Endothelial cell of umbilical vein (primary cell): Measurements from ENCODE around the gene SERINC2. TPM values are rescaled to one million over a fixed set of nuclear protein-coding genes. Genes with fewer than 3 reads are reported as not detected.

Experiments used
- BruUV-seq: library from RNA; stranded (reverse); fragments of 400-500 nt; replicated peaks from 2 replicates; lab custom pipeline; 2021; lab: Mats Ljungman, UMichigan
- CTCF ChIA-PET: fragments of 300-600, 350-600 bp; sonication (Branson Sonifier 250); formaldehyde crosslinking; loops from one replicate; lab custom pipeline; 2021; ENCODE audit warnings: antibody characterized with exemption, inconsistent platforms; lab: Charles Lee
- POLR2A ChIA-PET: fragments of 300-600, 350-600 bp; sonication (Branson Sonifier 250); formaldehyde crosslinking; loops from one replicate; lab custom pipeline; 2021; ENCODE audit warnings: antibody characterized with exemption, inconsistent platforms; lab: Charles Lee
- DNase-seq: peaks from one replicate; pipeline ENCODE4 v3.0.0-alpha.2; 2011; ENCODE audit warnings: low read depth, low spot score
- FAIRE-seq: peaks from 2 replicates; lab custom pipeline; 2011; peaks lifted over from hg19 to GRCh38; lab: Jason Lieb, UNC
- H2AFZ ChIP-seq: 2 replicates; pipeline ENCODE4 v1.6.0; 2012; ENCODE audit warnings: low read depth, low read length, control low read depth, inconsistent platforms
- H3K27ac ChIP-seq: 2 replicates; pipeline ENCODE4 v1.5.1; 2011; ENCODE audit warnings: low read depth, mild to moderate bottlenecking, control low read depth, low read length, moderate library complexity; ENCODE audit not compliant: insufficient read depth
- H3K27me3 ChIP-seq, 2 experiments: 2 replicates each; pipeline versions ENCODE4 v1.6.0 to v1.6.1; 2011; ENCODE audit warnings: low read length in 2 of 2, mixed read lengths in 1 of 2; ENCODE audit not compliant: control insufficient read depth in 2 of 2, insufficient read depth in 2 of 2
- H3K36me3 ChIP-seq, 2 experiments: 2 replicates in 1 of 2; 3 replicates in 1 of 2; pipeline ENCODE4 v1.5.1; 2011; ENCODE audit warnings: low read length in 2 of 2, mild to moderate bottlenecking in 1 of 2, moderate library complexity in 1 of 2; ENCODE audit not compliant: control insufficient read depth in 2 of 2, insufficient read depth in 2 of 2; ENCODE audit errors: extremely low read depth in 1 of 2
- H3K4me1 ChIP-seq: 3 replicates; pipeline ENCODE4 v1.5.1; 2011; ENCODE audit warnings: mild to moderate bottlenecking, low read length; ENCODE audit not compliant: control insufficient read depth, insufficient read depth; ENCODE audit errors: extremely low read depth
- H3K4me2 ChIP-seq: 2 replicates; pipeline ENCODE4 v1.6.1; 2011; ENCODE audit warnings: low read length, control low read depth, mixed read lengths; ENCODE audit not compliant: insufficient read depth
- H3K4me3 ChIP-seq, 3 experiments: fragments of 200-600 bp in 1 of 3; sonication (generic), shearing (Covaris generic) in 1 of 3; replicated peaks in 1 of 3; 2 replicates each; pipeline ENCODE4 v1.5.1; 2011 to 2016; ENCODE audit warnings: control low read depth in 3 of 3, low read length in 3 of 3, mild to moderate bottlenecking in 2 of 3, inconsistent platforms in 1 of 3, low read depth in 1 of 3, moderate library complexity in 1 of 3; ENCODE audit not compliant: insufficient read depth in 1 of 3
- H3K79me2 ChIP-seq: 2 replicates; pipeline ENCODE4 v1.6.0; 2012; ENCODE audit warnings: low read length, inconsistent platforms; ENCODE audit not compliant: control insufficient read depth, insufficient read depth
- H3K9ac ChIP-seq: replicated peaks from 2 replicates; pipeline ENCODE3; 2011; ENCODE audit warnings: low read length, control low read depth; ENCODE audit not compliant: insufficient read depth; ENCODE audit errors: extremely low read depth
- H3K9me1 ChIP-seq: replicated peaks from 3 replicates; pipeline ENCODE4 v1.6.0; 2011; ENCODE audit warnings: mild to moderate bottlenecking, low read length; ENCODE audit not compliant: control insufficient read depth, insufficient read depth; ENCODE audit errors: extremely low read depth
- H3K9me3 ChIP-seq: replicated peaks from 2 replicates; pipeline ENCODE4 v1.5.1; 2012; ENCODE audit warnings: low read length, inconsistent platforms; ENCODE audit not compliant: control insufficient read depth, insufficient read depth
- H4K20me1 ChIP-seq: replicated peaks from 2 replicates; pipeline ENCODE3; 2011; ENCODE audit warnings: mild to moderate bottlenecking, low read length; ENCODE audit not compliant: control insufficient read depth, insufficient read depth; ENCODE audit errors: extremely low read depth
- EZH2 ChIP-seq: IDR thresholded peaks from 2 replicates; pipeline ENCODE4 v1.6.1; 2012; ENCODE audit warnings: borderline replicate concordance, low read depth, mild to moderate bottlenecking, moderate library complexity, low read length, inconsistent platforms; ENCODE audit not compliant: severe bottlenecking
- FOS ChIP-seq: IDR thresholded peaks from 2 replicates; pipeline ENCODE4 v1.6.1; 2011; ENCODE audit warnings: mild to moderate bottlenecking, low read length, moderate library complexity, borderline replicate concordance; ENCODE audit not compliant: insufficient read depth
- GATA2 ChIP-seq: IDR thresholded peaks from 2 replicates; pipeline ENCODE4 v1.7.0; 2011; ENCODE audit warnings: low read depth, mild to moderate bottlenecking, moderate library complexity, mixed read lengths, low read length; ENCODE audit not compliant: insufficient read length, insufficient read depth
- JUN ChIP-seq: IDR thresholded peaks from 2 replicates; pipeline ENCODE4 v1.6.1; 2011; ENCODE audit warnings: borderline replicate concordance, low read depth; ENCODE audit not compliant: insufficient read length, insufficient read depth
- MYC ChIP-seq: IDR thresholded peaks from one replicate; pipeline ENCODE4 v1.6.1; 2011; ENCODE audit warnings: mild to moderate bottlenecking, low read depth, low read length
- POLR2A ChIP-seq: IDR thresholded peaks from 2 replicates; pipeline ENCODE4 v1.6.1; 2012; ENCODE audit warnings: low read depth, mild to moderate bottlenecking, control low read depth, low read length
- POLR2AphosphoS5 ChIP-seq: IDR thresholded peaks from 2 replicates; pipeline ENCODE4 v1.6.1; 2012; ENCODE audit warnings: low read depth, mild to moderate bottlenecking, control low read depth, low read length, moderate library complexity; ENCODE audit not compliant: insufficient read depth
- dilution Hi-C: fragments of 300-500 bp; cut with MboI; formaldehyde crosslinking; loops from one replicate; pipeline ENCODE4 v1.15.0; 2019; ENCODE audit warnings: low sequenced_read_pairs; ENCODE audit not compliant: extremely low pct_ligation_motif_present
- intact Hi-C: fragments of 100-400 bp; cut with micrococcal nuclease; formaldehyde crosslinking; loops from one replicate; pipeline ENCODE4 v1.10.0; 2022
- polyA plus RNA-seq, 4 experiments: library from polyadenylated mRNA; depleted of rRNA in 3 of 4; stranded (reverse) in 3 of 4; unstranded in 1 of 4; fragments of >200 nt; gene quantifications; 2 replicates each; pipeline versions ENCODE4 v1.2.1 to v1.2.3, GENCODE V29; 2011 to 2012; ENCODE audit warnings: missing spikeins in 1 of 4
- total RNA-seq: library from RNA; stranded (reverse); gene quantifications from 2 replicates; pipeline ENCODE4 v1.2.3, GENCODE V29; 2021
- TF ChIP-seq, protein P1 (sequence below): IDR thresholded peaks from 2 replicates; pipeline ENCODE4 v1.6.1; 2011; ENCODE audit not compliant: insufficient read depth, insufficient read length
- TF ChIP-seq, protein P2 (sequence below), 2 donors: IDR thresholded peaks; 1 replicate in 1 of 2; 2 replicates in 1 of 2; pipeline ENCODE4 v1.5.1; 2011; ENCODE audit warnings: low read length in 2 of 2, mild to moderate bottlenecking in 2 of 2, moderate library complexity in 2 of 2, control low read depth in 1 of 2, inconsistent platforms in 1 of 2, low read depth in 1 of 2; ENCODE audit not compliant: insufficient read depth in 1 of 2; ENCODE audit errors: extremely low read depth in 1 of 2

The SERINC2 gene
- total and polyA plus RNA-seq, 2 donors (not counting 3 experiments of a cell fraction or from before 2014, with no cell fraction given) = 19.4 to 34.6 TPM

DNA sequence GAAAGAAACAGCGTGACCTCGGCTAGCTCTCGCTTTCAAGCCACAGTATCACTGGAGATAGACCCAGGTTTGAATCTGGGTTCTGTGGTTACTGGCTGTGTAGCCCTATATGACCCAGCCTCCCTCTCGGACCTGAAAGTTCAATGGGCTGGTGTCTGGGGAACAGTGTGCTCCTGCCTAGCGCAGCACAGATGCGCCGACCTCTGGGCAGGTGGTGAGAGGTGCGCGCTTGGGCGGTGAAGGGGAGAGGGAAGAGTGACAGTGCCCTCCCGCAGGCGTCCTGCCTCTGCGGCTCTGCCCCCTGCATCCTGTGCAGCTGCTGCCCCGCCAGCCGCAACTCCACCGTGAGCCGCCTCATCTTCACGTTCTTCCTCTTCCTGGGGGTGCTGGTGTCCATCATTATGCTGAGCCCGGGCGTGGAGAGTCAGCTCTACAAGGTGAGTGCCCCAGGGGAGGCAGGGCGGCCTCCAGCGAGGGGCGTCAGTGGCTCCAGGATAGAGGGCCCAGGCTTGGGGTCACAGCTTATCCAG, 10.5 kb downstream of the SERINC2 start:
- intact Hi-C loops (no loop called here), dilution Hi-C loops (no loop called here)
- no peaks in the 10 kb centered on the region for H3K9me1 ChIP-seq
- H3K4me3 ChIP-seq = no peak overlapping the region
- BruUV-seq = no TSS peak
- H3K36me3 ChIP-seq = no peaks in the 10 kb centered on the region
- H4K20me1 ChIP-seq = no peaks in the 10 kb centered on the region
- no peaks in the 10 kb centered on the region for H3K79me2 ChIP-seq
- H3K4me2 ChIP-seq = no peak overlapping the region
- no peaks in the 10 kb centered on the region for H3K9me3 ChIP-seq
- no peak for DNase-seq
- no peak overlapping the region for H3K27ac ChIP-seq
- no peaks in the 10 kb centered on the region for H3K27me3 ChIP-seq
- POLR2A ChIA-PET = no interaction called here
- no peak overlapping the region for H3K9ac ChIP-seq
- TF ChIP-seq GATA2 (no peak), EZH2 (no peak), JUN (no peak), MYC (no peak), POLR2A (no peak), POLR2AphosphoS5 (no peak), FOS (no peak)
- TF ChIP-seq, protein P1, sequence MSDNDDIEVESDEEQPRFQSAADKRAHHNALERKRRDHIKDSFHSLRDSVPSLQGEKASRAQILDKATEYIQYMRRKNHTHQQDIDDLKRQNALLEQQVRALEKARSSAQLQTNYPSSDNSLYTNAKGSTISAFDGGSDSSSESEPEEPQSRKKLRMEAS = no peak
- TF ChIP-seq, protein P2, sequence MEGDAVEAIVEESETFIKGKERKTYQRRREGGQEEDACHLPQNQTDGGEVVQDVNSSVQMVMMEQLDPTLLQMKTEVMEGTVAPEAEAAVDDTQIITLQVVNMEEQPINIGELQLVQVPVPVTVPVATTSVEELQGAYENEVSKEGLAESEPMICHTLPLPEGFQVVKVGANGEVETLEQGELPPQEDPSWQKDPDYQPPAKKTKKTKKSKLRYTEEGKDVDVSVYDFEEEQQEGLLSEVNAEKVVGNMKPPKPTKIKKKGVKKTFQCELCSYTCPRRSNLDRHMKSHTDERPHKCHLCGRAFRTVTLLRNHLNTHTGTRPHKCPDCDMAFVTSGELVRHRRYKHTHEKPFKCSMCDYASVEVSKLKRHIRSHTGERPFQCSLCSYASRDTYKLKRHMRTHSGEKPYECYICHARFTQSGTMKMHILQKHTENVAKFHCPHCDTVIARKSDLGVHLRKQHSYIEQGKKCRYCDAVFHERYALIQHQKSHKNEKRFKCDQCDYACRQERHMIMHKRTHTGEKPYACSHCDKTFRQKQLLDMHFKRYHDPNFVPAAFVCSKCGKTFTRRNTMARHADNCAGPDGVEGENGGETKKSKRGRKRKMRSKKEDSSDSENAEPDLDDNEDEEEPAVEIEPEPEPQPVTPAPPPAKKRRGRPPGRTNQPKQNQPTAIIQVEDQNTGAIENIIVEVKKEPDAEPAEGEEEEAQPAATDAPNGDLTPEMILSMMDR (IDR thresholded peaks at IDR 0.05; ENCODE audit: extremely low read depth in 1 of 2, insufficient read depth in 1 of 2, low read depth in 1 of 2, low read length in 2 of 2) = no peak
- CTCF ChIA-PET = interaction anchor here (0.6 to 17.5 kb wide), 5 partner anchors 27 to 240 kb away, joined by 3 to 236 read pairs (median 42); no protein-coding TSS in a partner anchor
- H3K4me1 ChIP-seq = peaks cover 4% of the 10 kb centered on the region
- no peak for FAIRE-seq
- no peak overlapping the region for H2AFZ ChIP-seq
